ENCODE data around the gene SRPX. TPM values are rescaled to one million over a fixed set of nuclear protein-coding genes. Genes with fewer than 3 reads are reported as not detected.
A peak's percentile ranks its signal among the peaks of the same experiment; 100 is the strongest.

SRPX gene, protein sequence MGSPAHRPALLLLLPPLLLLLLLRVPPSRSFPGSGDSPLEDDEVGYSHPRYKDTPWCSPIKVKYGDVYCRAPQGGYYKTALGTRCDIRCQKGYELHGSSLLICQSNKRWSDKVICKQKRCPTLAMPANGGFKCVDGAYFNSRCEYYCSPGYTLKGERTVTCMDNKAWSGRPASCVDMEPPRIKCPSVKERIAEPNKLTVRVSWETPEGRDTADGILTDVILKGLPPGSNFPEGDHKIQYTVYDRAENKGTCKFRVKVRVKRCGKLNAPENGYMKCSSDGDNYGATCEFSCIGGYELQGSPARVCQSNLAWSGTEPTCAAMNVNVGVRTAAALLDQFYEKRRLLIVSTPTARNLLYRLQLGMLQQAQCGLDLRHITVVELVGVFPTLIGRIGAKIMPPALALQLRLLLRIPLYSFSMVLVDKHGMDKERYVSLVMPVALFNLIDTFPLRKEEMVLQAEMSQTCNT
- 0.34 and 0.42 TPM in 2 replicates for total RNA-seq (2013; cell fraction: nucleolus; rRNA removed)
- total RNA-seq (2014; rRNA removed) (0.06 TPM in 1 of 2 replicates, not detected in the other), total RNA-seq (2014; rRNA removed; fragmentation: Illumina TruSeq; extraction: Trizol) (0.13 and 0.14 TPM in 2 replicates), total RNA-seq (2021) (0.18 and 0.29 TPM in 2 replicates), polyA plus RNA-seq (2011; rRNA removed) (0.16 and 0.29 TPM in 2 replicates), polyA plus RNA-seq (2014; fragmentation: Illumina TruSeq; extraction: Trizol) (0.24 TPM in 2 replicates), polyA plus RNA-seq (2014; fragmentation: Nextera tagmentation; extraction: Ambion mirVana) (under 1 TPM in 1 of 2 experiments, not detected in 1; 0.05 TPM), polyA plus RNA-seq (2014; rRNA removed) (0.24 TPM in 1 of 2 replicates, not detected in the other), polyA plus RNA-seq (2016; fragmentation: Nextera tagmentation; extraction: Ambion mirVana) (under 1 TPM; 0.23 to 0.79 TPM), polyA minus RNA-seq (2011; rRNA and poly(A)+ RNA removed) (0.10 TPM in 1 of 2 replicates, not detected in the other), Bru-seq, nascent RNA (percentile 29 among the genes with signal in this experiment), BruChase-seq, experiment 1, labeled RNA remaining after a 6-hour chase (percentile 42 among the genes with signal in this experiment), BruChase-seq, experiment 2, labeled RNA remaining after a 2-hour chase (percentile 40 among the genes with signal in this experiment)
- not detected for polyA plus RNA-seq (2011; ENCODE audit: low read depth)
- polyA plus RNA-seq (2011; cell fraction: cytosol; rRNA removed): 0.08 and 0.19 TPM in 2 replicates
- 0.19 and 0.28 TPM in 2 replicates for polyA plus RNA-seq (2011; cell fraction: nucleus; rRNA removed)
- polyA plus RNA-seq (2012): 0.11 TPM in 1 of 2 replicates, not detected in the other
- not detected in 2 replicates for polyA minus RNA-seq (2011; cell fraction: cytosol; rRNA and poly(A)+ RNA removed)
- not detected in 2 replicates for polyA minus RNA-seq (2011; cell fraction: nucleus; rRNA and poly(A)+ RNA removed)
- long read RNA-seq, experiment 1, partial matches to known transcripts: 0 of 1 reads
- long read RNA-seq, experiment 1, other reads (novel, unspliced or antisense): 1 of 1 reads
- long read RNA-seq, experiment 2, partial matches to known transcripts: 0 of 9 reads
- long read RNA-seq, experiment 2, other reads (novel, unspliced or antisense): 9 of 9 reads

DNA sequence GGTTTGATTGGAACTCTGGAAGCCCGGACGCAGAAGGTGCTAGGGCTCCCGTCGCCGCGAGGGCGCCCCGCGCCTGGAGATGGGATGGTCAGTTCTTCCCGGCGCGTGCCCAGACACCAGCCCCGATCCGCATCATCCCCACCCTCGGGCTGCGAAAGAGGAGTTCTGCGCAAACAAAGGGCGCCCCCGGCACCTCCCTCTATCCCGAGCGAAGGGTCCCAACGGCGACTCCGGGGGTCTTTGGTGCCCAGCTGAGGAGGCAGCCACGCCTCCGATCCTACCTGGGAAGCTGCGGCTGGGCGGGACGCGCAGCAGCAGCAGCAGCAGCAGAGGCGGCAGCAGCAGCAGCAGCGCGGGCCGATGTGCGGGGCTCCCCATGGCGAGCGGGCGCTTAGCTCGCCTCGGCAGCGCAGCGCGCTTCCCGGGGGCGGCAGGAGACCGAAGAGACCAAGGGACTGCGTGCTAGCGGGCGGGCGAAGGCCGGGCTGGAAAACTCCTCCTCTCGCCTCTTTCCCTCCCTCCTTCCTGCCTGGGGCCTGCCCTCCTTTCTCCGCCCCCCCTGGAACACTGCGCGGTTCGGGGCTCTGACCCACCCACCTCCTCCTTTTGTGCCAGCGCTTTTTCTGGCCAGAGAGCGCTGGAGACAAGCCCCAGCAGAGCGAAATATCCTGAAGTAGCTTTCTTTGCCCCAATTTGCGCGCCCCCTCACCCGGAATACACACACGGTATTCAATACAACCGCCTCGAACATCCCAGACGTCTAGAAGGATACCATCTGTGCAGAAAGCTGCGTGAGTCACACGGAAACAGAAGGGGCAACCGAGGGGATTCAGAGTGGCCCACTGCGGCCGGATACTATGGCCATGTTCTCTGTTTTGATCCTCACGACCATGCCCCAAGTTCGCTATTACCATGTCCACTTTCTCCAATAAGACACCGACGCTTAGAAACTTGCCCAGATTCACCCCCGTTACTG is at the start of gene SRPX:
Gene SRPX (minus strand): TSS at position 457 of the 976 bp plus-strand sequence. CDS start 79 bp downstream, at position 378.
- no peak within 1 kb of the TSS for H3K27ac ChIP-seq (ENCODE audit: control insufficient read depth, insufficient read depth)
- TF ChIP-seq MTA3 (IDR thresholded peaks at IDR 0.05; ENCODE audit: borderline replicate concordance, low read length): no peak
- TF ChIP-seq CEBPB (IDR thresholded peaks at IDR 0.05; ENCODE audit: borderline replicate concordance in 1 of 2, low read depth in 2 of 2, low read length in 2 of 2): no peak
- TF ChIP-seq BACH1 (IDR thresholded peaks at IDR 0.05; ENCODE audit: borderline replicate concordance): no peak
- TF ChIP-seq BRCA1 (IDR thresholded peaks at IDR 0.05; ENCODE audit: low read depth, low read length): no peak
- TF ChIP-seq CBX5 (IDR thresholded peaks at IDR 0.05; ENCODE audit: low read depth): no peak
- TF ChIP-seq, protein P1, sequence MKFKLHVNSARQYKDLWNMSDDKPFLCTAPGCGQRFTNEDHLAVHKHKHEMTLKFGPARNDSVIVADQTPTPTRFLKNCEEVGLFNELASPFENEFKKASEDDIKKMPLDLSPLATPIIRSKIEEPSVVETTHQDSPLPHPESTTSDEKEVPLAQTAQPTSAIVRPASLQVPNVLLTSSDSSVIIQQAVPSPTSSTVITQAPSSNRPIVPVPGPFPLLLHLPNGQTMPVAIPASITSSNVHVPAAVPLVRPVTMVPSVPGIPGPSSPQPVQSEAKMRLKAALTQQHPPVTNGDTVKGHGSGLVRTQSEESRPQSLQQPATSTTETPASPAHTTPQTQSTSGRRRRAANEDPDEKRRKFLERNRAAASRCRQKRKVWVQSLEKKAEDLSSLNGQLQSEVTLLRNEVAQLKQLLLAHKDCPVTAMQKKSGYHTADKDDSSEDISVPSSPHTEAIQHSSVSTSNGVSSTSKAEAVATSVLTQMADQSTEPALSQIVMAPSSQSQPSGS (IDR thresholded peaks at IDR 0.05; ENCODE audit: low read length): no peak
- WGBS (ENCODE audit: insufficient coverage, insufficient replicate concordance, low lambda C conversion rate, missing lambda C conversion rate): 47% methylated on average over 73 of the region's 76 CpGs
- intact Hi-C loops (cut with micrococcal nuclease; ENCODE audit: unreplicated experiment) (no loop called here), in situ Hi-C loops (cut with MboI) (no loop called here)
- H3K4me3 ChIP-seq: 0 out of 2 replicates have a peak within 1 kb of the TSS, but pooled peaks have one; percentile 16
- no TSS peak for BruUV-seq (replicated peaks)
- no peaks in the 10 kb centered on the region for H4K20me1 ChIP-seq (ENCODE audit: control insufficient read depth, insufficient read depth)
- H3K79me2 ChIP-seq (ENCODE audit: control insufficient read depth, insufficient read depth, low read length): no peaks in the 10 kb centered on the region
- ChIA-PET RAD21 (ENCODE audit: unreplicated experiment) (interaction anchor here (1.7 kb wide), 1 partner anchor 106 kb away, joined by 4 read pairs; the partner anchor contains the start of gene RPGR), POLR2A (no interaction called here), SMC1A (ENCODE audit: uncharacterized antibody, unreplicated experiment) (no interaction called here), CTCF (no interaction called here)
- DNase-seq (ENCODE audit: low read depth, low spot score) (no peak), ATAC-seq (peak; percentile 36), FAIRE-seq (no peak)
- peaks cover 2 to 7% of the 10 kb centered on the region in 2 experiments; a peak in 3 of 4 replicates for H3K27me3 ChIP-seq (replicated peaks in 1 of 2; ENCODE audit: control insufficient read depth in 2 of 2, insufficient read depth in 2 of 2, low read length in 1 of 2)
- no peaks in the 10 kb centered on the region for H3K4me1 ChIP-seq (ENCODE audit: control insufficient read depth, insufficient read depth, low read length)
- no peaks in the 10 kb centered on the region for H3K9me3 ChIP-seq (replicated peaks; ENCODE audit: control insufficient read depth, insufficient read depth, low read length)
- H2AFZ ChIP-seq (ENCODE audit: control insufficient read depth, low read depth, low read length): no peak within 1 kb of the TSS
- H3K9ac ChIP-seq (ENCODE audit: control insufficient read depth, insufficient read depth, low read length): no peak within 1 kb of the TSS
- H3K4me2 ChIP-seq (ENCODE audit: control insufficient read depth, insufficient read depth): peak within 1 kb of the TSS; percentile 54
- no peaks in the 10 kb centered on the region for H3K36me3 ChIP-seq (ENCODE audit: control insufficient read depth in 2 of 2, insufficient read depth in 2 of 2, low read length in 1 of 2)

Measured in GM12878 (cell line).